Stimulated activated CD4-positive, alpha-beta T cell treated with anti-CD3 and anti-CD28 coated beads, Interleukin-1b, Interleukin-23, amount 100 ng/mL, for 1 hour (primary cell): ENCODE data around the gene CASZ1.

Source experiments
- DNase-seq, 2 donors: peaks; one replicate each; pipeline ENCODE4 v3.0.0-alpha.2; 2020; ENCODE audit warnings: low read depth in 2 of 2

CASZ1 gene

GRCh38 chr1:10624256-10625050 is 172.0 kb downstream of the CASZ1 start:
- no peak for DNase-seq

GRCh38 chr1:10623686-10624145 is 172.7 kb downstream of the CASZ1 start:
- no peak for DNase-seq

- no peak for DNase-seq
Observed at GRCh38 chr1:10622910-10623685, 173.3 kb downstream of the CASZ1 start.

DNA sequence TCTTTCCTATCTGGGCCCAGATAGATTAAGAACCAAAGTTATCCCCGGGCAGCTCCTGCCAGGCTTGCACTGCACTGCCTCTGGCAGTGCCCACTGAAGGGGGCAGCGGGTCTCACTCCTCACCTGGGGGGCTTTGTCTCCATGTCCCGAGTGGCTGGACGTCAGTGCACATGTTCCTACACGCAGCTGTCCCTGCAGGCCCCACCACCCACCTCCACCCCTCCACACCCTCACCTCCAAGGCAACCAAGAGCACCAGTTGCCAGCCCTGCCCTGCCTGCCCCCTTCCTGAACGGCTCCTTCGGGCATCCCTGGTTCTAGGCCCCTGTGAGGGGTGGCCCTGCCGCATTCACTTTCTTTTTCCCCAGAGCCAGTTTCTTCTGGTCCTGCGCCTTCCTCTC is 174.5 kb downstream of the CASZ1 start:
- DNase-seq: no peak

DNA sequence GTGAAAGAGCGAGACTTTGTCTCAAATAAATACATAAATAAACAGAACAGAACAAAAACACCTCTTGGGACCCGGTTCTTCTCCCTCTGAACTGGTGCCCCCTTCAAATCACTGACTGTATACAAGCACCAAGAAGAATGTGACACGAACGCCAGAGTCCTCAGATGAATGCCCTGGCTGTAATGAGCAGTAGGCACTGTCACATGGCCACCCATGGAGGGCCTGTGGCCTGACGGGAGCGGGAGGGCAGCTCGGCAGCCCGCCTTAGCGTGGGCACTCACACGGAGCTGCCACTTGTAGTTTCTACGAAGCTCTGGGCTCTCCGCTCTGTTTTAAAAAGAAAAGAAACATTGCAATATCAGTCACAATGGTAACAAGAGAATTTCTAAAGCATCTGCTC is 175.7 kb downstream of the CASZ1 start:
- DNase-seq: no peak

DNA sequence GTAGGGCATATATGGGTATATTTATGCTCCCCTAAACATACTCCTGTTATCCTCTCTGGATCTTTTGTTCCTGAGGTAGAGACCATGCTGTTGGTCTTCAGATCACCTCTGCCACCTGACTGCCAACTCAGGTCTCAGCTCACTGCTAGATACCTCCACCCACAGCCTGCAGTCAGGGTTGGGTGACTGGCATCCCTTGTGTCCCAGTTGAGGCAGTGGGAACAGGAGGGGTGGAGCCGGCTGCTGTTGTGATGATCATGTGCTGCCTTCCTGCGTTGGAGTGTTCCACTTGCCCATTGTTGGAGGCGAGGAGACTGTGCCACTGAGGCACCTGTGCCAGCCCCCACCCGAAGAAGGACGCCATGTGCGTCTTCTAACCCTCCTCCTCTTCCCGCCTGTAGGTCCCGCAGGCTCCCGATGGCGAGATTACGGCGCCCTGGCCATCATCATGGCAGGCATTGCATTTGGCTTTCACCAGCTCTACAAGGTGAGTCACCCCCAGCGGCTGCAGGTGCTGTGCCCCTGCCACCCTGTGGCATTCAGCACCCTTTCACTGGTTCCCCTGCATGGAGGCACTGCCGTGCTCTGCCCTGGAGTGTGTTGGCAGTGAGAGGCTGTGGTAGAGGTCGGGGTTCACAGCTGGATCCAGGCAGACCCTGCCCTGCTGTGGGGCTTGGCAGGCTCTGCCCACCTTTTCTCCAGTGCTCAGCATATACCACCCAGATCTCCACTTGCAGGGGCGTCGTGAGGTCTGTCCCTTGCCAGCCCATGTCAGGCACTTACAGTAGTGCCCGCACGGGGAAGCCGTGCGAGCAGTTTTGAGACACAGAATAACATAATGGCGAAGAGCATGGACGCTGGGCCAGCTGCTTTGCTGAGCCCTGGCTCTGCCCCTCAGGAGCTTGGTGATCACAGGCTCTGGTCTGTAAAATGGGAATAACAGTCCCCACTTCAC is 178.2 kb downstream of the CASZ1 start:
- no peak for DNase-seq

DNA sequence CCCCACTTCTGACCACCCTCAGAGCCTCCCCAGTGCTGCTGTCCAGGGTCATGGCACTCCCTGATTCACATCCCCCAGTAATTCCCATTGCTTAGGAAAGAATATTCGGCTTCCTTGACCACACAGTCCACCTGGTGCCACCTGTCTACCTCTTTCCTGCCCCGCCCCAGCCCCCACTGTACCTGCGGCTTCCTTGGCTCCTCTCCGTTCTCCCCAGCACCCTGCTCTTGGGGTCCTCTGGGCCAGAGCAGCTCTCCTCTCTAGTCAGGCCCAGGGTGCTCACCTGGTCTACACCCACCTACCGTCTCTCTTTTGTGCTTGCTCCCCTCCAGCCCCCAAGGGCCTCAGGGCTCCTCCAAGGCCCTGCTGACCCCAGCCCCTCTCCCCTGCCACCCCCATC is 179.1 kb downstream of the CASZ1 start:
- DNase-seq: no peak

DNA sequence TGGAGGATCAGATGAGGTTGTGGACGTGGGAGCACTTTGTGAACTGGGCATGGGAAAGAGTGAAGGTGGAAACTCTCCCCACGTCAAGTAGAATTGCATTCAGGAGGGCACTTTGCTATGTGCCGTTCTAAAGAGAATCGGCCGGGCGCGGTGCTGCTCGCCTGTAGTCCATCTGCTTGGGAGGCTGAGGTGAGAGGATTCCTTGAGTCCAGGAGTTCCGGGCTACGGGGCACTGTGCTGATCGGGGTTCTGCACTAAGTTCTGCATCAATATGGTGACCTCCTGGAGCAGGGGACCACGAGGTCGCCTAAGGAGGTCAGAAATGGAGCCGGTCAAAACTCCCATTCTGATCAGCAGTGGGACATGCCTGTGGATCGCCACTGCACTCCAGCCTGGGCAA is 179.8 kb downstream of the CASZ1 start:
- no peak for DNase-seq

- DNase-seq: no peak
Observed at GRCh38 chr1:10615932-10616671, 180.3 kb downstream of the CASZ1 start.

GRCh38 chr1:10615332-10615731 is 181.1 kb downstream of the CASZ1 start:
- DNase-seq: no peak

DNA sequence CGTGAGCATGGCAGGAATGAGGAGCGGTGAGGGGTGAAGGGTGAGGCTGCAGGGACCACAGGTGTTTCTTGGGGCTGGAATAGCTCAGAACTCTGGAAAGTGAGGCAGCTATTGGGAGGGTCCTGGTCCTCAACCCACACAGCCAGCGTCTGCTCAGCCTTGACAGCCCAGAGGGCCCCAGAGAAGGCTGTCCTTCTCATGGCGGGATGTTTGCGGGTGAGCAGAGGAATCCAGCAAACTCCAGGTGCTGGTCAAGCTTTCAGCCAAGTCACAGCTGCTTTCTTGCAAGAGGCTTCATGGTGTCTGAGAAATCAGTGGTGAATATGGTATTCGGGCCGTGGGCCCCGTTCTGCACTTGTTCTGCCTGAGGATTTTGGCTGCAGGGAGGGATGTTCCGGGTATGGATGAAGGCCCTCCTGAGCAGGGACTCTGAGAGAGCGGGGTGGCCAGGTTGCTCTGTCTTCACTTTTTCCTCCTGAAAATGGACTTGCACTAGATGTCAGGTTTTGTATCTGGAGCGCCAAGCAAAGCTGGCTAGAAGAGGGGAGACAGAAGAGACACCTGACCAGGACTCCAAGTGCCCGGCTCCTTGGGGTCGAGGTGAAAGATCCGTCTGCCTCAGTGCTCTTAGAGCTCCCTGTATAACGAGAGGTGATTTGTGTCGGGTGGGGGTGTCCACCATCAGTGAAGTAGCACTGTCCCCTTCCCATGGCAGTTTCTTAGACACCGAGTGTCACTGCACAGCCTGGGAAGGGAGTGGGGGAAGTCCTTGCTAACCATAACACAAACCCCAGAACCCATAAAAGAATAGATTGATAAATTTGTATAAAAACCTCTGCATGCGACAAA is 181.8 kb downstream of the CASZ1 start:
- no peak for DNase-seq

DNA sequence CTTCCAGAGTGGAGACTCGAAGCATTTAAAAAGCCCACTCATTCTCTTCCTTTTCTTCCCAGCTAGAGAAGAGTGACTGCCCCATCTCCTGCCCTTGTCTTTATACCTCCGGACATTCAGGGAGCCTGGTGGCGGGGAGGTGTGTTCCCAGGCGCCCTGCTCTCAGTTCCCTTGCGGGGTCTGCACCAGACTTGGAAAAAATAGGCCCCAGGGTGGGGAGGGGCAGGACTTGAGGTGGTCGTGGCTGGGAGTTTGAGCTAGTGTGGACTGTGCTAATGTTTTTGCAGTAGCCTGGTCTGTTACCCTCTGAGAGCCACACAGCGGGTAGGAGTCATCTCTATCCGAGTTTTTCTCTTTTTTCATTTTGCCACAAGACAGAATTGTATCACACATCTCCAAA is 182.6 kb downstream of the CASZ1 start:
- no peak for DNase-seq

DNA sequence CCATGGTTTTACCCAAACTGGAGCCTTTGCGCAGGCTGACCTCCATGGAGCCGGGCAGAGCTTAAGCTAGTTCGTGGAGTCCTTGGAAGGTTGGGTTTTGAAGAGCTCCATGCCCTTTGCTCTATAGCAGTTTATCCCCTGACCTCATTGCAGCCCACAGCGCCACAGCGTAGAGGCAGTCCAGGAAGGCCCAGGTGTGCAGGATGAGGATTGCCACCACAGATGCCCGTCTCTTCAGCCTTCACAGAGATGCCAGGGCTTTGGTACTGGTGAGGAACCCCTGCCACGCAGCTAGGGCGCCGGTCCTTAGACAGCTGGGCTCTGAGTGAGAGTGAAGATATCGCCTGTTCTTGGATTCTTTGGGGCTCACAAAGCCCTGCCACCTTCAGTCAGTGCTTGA is 183.1 kb downstream of the CASZ1 start:
- no peak for DNase-seq

DNA sequence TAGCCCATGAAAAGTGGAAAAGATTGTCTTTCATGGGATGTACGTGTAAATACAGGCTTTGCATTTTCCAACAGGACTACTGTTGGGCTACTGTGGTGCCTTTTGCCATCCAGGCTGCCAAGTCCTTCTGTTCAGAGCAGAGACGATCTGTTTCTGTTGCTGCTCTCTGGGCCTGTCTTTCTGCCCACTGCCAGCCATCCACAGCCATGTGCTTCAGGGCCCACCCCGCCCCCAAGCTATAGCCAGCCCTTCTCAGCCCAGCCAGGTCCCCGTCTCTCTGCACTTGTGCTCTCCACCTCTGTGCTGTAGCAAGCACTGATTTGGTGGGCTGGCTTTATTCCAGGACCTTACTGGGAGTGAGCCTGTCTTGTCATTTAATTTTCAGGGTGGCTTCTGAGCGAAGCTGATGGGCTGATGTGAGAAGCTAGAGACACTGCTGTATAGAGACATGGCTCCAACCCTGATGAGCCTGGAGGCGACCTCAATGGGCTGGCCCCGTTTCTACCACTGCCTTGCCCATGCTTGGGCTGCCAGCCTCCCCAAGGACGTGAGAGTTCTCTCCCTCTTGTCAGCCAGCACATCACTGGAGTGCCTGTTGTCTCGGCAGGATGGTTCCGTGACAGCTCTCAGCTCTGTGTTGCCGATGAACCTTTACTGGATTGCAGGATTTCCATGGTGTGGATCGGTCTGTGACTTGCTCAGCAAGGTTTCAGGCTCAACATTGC is 183.8 kb downstream of the CASZ1 start:
- DNase-seq: no peak

DNA sequence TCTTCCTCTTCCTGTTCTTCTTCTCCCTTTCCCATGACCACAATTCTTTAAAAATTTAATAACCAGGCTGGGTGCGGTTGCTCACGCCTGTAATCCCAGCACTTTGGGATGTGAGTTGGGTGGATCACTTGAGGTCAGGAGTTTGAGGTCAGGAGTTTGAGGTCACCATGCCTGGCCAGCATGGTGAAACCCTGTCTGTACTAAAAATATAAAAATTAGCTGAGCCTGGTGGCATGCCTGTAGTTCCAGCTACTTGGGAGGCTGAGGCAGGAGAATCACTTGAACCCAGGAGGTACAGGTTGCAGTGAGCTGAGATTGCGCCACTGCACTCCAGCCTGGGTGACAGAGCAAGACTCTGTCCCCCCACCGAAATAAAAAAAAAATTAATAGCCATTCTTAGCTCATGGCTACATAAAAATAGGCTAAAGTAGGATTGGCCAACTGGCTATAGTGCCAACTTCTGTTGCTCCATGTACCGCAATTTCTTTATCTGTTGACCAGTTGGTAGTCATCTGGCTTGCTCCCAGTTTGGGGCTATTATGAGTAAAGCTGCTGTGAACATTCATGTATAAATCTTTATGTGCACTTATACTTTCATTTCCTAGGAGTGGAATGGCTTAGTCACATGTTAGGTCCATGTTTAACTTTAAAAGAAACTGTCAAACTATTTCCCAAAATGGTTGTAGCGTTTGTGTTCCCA is 185.4 kb downstream of the CASZ1 start:
- DNase-seq: no peak

- no peak for DNase-seq
Observed at GRCh38 chr1:10608690-10609089, 187.8 kb downstream of the CASZ1 start.

- DNase-seq: no peak
Observed at GRCh38 chr1:10607228-10607627, 189.2 kb downstream of the CASZ1 start.

- no peak for DNase-seq
Observed at GRCh38 chr1:10606064-10606463, 190.4 kb downstream of the CASZ1 start.

GRCh38 chr1:10604966-10605365 is 191.5 kb downstream of the CASZ1 start:
- no peak for DNase-seq
